GM19240 (cell line): ENCODE measurements around the gene PITX1.

ENCODE experiments used
- DNase-seq: peaks from one replicate; pipeline ENCODE4 v3.0.0; 2011; ENCODE audit warnings: low spot score; ENCODE audit not compliant: insufficient read length

PITX1 gene

GRCh38 chr5:135029477-135030122 is 4.4 kb downstream of the PITX1 start:
- DNase-seq, result no peak

- no peak for DNase-seq
Observed at GRCh38 chr5:135028791-135029476, 5.1 kb downstream of the PITX1 start.

GRCh38 chr5:135027697-135028615 is 6.1 kb downstream of the PITX1 start:
- DNase-seq, result no peak

DNA sequence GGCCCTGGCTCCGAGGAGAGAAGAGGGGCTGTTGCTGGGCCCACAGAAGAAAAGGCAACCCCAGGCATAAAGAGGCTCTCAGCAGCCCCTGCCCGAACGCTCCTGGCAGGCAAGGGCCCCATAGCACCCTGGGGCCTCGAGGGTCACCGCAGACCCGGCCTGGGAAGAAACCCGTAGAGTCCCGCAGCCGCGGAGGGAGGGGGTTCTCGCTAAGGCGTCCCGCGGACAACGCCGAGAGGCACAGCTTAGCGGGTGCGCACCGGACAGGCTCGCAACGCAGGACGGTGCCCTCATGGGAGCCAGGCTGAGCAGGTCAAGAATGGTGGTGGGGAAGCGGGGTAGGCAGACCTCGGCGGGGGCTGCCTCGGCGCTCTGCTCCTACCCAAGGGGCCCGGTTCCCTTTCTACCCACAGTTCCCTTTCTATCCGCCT is 6.7 kb downstream of the PITX1 start:
- DNase-seq, result no peak

DNA sequence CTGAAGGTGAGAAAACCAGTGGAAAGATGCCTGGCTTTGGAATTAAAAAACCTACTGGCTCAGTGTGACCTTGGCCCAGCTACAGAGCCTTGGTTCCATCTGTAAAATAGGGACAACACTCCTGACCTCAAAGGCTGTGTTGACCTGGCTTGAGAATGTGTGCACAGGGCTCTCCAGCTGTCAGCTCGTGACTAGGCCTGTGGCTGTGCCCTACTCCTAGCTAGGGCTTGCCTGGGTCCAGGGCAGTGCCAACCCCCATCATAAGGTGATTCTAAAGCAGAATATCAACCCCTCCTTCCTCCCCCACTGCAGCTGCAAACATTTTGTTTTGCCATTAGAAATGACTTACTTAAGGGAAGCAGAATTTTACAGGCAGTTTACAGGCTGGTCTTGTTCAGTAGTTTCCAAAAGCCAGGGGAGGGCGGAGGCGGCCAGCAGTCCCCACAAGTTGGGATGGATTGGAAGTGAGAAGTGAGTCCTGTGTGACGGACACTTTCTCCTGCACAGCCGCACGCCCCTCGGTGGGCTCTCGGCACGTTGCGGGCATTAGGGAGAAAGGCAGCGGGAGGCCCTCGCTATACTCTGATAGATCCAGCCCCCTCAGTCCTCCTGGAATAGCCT is 7.3 kb downstream of the PITX1 start:
- DNase-seq, result no peak

GRCh38 chr5:135025730-135026644 is 8.0 kb downstream of the PITX1 start:
- DNase-seq, result no peak

GRCh38 chr5:135024956-135025729 is 8.9 kb downstream of the PITX1 start:
- no peak for DNase-seq

DNA sequence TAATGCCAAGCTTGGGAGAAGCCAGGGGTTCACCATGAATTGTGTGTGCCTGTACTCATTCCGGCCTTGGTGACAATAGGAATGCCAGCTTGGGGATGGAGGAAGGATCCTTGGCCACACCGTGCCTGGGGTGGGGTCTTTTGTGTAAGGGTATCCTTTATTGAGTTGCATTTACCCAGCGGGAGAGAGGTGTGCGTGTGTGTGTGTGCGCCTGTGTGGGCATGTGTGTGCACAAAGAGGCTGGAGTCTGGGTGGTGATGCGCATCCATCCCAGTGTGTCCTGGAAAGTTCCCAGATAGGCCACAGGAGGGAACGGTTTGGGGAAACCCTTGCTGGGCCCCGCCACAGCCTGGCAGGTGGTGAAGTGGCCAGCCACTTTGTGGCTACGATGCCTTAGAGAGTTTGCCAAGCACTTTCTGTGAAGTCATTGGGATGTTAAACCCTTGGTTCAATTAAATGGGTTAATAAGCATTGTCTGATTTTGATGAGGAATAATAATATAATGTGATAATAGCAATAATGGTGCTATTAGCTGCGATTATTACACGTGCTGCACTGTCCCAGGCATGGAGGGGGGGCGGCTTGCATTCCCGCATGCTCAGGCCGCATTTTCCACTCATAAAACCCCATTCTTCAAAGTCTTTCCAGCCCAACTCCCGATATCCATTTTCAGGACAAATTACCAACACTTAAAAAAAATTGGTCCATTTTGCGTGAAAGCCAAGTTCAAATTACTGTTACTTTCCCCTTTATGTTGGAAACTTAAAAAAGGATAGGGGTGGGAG is 13.7 kb downstream of the PITX1 start:
- DNase-seq, result no peak

- no peak for DNase-seq
Observed at GRCh38 chr5:135019314-135019713, 14.7 kb downstream of the PITX1 start.

DNA sequence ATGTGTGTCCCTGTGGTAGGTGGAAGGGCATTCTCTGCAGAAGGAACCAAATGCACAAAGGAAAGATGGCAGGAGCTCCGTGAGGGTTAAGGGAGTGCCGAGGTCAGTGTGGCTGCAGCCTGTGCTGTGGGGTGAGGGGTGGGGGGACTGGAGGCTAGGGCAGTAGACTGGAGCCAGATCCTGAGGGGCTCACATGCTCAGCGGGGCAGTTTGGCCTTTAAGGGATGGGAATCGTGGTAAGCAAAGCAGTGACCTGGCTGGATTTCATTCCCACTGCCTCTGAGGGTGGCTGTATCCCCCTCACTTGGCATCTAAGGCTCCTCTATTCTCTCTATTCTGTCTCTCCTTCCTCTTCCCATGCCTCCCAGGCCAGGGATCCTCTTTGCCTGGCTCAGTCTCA is 15.6 kb downstream of the PITX1 start:
- DNase-seq, result no peak

DNA sequence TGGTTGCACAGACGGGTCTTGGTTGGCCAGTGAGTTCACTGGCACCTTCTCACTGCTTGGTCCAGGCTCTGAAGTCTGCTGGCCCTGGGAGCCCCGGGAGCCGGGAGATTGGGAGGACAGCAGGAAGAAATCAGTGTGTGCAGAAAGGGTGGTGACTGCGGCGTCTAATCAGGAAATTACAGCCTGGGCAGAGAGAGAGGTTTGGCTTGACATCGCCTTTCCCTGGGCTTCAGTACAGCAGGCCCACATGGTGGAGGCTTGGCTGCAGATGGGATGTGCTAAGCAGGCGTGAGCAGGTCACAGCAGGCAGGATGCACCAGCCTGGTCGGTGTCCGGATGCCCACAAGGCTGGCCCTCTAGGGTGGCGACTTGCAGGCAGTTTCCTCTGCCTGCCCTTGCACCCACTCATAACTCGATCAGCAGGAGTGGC is 17.2 kb downstream of the PITX1 start:
- no peak for DNase-seq

- no peak for DNase-seq
Observed at GRCh38 chr5:135015942-135016341, 18.1 kb downstream of the PITX1 start.

DNA sequence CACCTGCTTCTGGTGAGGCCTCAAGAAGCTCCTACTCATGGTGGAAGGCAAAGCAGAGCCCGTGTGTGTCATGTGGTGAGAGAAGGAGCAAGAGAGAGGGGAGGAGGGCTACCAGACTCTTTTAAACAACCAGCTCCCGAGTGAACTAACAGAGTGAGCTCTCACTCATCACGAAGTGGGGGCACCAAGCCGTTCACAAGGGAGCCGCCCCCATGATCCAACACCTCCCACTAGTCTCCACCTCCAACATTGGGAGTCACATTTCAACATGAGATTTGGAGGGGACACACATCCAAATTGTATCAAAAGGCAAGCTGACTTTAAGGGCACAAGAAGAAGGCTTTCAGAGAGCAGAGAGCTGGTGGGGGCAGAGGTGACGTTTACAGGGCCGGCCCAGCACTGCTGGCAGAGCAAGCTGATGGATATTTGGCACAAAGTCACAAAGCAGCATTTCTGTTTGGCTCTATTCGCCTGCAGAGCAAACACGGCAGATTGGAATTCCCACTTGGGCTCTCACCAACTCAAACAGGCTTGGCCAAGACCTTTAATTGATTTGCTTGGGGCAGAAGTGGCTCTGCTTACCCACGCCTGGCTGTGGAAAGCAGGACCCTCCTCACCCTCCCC is 20.0 kb downstream of the PITX1 start:
- DNase-seq, result no peak

GRCh38 chr5:135013445-135013844 is 20.6 kb downstream of the PITX1 start:
- DNase-seq, result no peak

DNA sequence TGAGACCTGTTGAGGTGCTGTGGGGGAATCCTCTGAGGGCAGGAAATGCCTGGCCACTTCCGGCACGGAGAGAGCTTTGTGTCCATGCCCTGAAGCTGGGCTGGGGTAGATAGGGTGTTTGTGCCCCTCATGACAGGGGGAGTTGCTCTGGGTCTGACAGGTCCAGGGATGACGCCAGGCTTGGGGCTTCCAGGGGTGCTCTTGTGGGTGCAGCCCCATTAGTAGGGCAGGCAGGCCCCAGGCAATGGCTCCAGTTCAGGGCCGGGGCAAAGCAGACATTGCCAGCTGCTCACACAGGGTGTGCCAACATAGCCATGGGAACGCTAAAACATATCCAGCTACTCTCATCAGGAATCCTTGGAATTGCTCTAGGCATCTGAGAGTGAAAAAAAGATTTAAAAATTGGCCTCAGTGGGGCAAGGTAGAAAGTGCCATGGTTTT is 21.1 kb downstream of the PITX1 start:
- DNase-seq, result no peak

GRCh38 chr5:135012033-135012588 is 21.9 kb downstream of the PITX1 start:
- DNase-seq, result no peak

- no peak for DNase-seq
Observed at GRCh38 chr5:135011355-135012032, 22.5 kb downstream of the PITX1 start.
